Activated naive CD4-positive, alpha-beta T cell treated with anti-CD3 and anti-CD28 coated beads, Interleukin-2, amount 10 ng/mL, durations not matched to agents 7 days and 5 days (primary cell): Measurements from ENCODE around the gene BBS1.

Source experiments
- CTCF ChIA-PET: fragments of 350-600 bp; sonication (Branson Sonifier 250); formaldehyde crosslinking; loops from one replicate; lab custom pipeline; 2021; ENCODE audit warnings: antibody characterized with exemption; lab: Charles Lee
- DNase-seq: peaks from one replicate; pipeline ENCODE4 v3.0.0-alpha.2; 2020
- H3K27ac Mint-ChIP-seq: one replicate; pipeline ENCODE4 v1.8.0; 2021; ENCODE audit warnings: mild to moderate bottlenecking, moderate library complexity, mixed read lengths
- H3K27me3 Mint-ChIP-seq: one replicate; pipeline ENCODE4 v1.8.0; 2021; ENCODE audit warnings: mild to moderate bottlenecking, mixed read lengths
- H3K36me3 Mint-ChIP-seq: one replicate; pipeline ENCODE4 v1.8.0; 2021; ENCODE audit warnings: mixed read lengths
- H3K4me1 Mint-ChIP-seq: one replicate; pipeline ENCODE4 v1.8.0; 2021; ENCODE audit warnings: mixed read lengths
- H3K4me3 Mint-ChIP-seq: one replicate; pipeline ENCODE4 v1.8.0; 2021; ENCODE audit warnings: mild to moderate bottlenecking, moderate library complexity, mixed read lengths
- H3K9me3 Mint-ChIP-seq: one replicate; pipeline ENCODE4 v1.8.0; 2021; ENCODE audit warnings: mixed read lengths

BBS1 gene

DNA sequence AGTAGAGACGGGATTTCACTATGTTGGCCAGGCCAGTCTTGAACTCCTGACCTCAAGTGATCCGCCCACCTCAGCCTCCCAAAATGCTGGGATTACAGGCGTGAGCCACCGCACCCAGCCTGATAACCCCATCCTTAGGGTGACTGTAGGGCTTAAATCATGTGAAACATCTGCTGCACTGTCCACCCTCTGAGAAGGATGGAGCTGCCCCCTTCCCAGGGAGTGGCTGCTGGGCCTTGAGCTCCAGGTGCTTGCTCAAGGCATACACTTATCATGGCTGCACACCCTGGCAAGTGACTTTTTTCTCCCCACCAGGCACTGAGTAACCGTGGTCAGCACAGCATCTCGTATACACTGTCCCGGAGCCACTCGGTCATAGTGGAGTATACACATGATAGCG is 38.4 kb upstream of the BBS1 start:
- no peak overlapping the region for H3K27ac Mint-ChIP-seq
- H3K27me3 Mint-ChIP-seq: no peaks in the 10 kb centered on the region
- H3K9me3 Mint-ChIP-seq: no peaks in the 10 kb centered on the region
- no peak for DNase-seq
- H3K4me1 Mint-ChIP-seq: peaks cover 14% of the 10 kb centered on the region
- H3K36me3 Mint-ChIP-seq: peaks cover 5% of the 10 kb centered on the region
- CTCF ChIA-PET: no interaction called here
- no peak overlapping the region for H3K4me3 Mint-ChIP-seq

DNA sequence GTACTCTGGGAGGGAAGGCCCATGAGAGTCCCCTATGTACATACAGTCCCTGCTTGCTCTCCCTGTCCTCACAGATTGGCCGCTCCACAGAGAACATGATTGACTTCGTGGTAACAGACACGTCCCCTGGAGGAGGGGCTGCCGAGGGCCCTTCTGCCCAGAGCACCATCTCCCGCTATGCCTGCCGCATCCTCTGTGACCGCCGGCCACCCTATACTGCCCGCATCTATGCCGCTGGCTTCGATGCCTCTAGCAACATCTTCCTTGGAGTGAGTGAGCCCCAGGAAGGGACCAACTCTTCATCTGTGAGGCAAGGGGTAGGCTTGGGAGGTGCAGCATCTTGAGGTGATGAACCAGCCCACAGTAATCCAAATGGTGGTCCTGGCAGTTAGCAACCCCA is 37.3 kb upstream of the BBS1 start:
- CTCF ChIA-PET: no interaction called here

DNA sequence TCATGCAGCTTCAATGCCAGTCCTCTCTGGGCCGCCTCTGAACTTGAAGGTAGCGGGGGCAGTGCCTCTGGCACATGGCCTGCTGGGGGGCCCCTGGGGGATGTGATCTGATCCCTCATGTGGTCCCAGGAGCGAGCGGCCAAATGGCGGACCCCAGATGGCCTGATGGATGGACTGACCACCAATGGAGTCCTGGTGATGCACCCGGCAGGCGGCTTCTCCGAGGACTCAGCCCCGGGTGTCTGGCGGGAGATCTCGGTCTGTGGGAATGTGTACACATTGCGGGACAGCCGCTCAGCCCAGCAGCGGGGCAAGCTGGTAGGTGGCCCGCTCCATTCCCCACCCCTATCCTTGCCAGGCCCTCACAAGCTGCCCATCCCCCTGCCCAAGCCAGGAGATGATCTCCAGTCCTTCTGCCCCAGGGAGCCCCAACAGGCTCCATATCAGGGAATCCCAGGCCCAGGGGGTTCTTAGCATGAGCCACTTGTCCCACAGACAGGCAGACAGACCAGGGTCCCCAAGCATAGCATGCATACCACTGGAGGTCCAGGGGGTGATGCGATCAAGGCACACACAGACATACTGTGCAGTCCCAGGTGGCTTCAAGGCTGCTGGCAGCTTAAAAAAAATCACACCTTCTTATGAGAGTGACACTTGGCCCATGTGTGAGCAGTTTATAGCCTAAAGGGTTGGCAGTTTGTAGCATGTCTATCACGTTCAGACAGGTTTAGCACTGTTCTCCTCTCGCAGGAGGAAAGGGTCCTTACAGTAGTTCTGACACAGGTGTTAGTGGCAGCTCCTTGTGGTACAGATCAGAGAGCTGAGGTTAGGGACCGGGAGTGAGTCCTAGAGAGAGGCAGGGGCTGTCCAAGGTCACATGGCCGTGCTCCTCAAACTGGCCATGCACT is 36.6 kb upstream of the BBS1 start:
- Mint-ChIP-seq H3K4me3 (no peak overlapping the region), H3K4me1 (peaks cover 6% of the 10 kb centered on the region), H3K27me3 (no peaks in the 10 kb centered on the region), H3K36me3 (peaks cover 5% of the 10 kb centered on the region), H3K9me3 (no peaks in the 10 kb centered on the region), H3K27ac (no peak overlapping the region)
- CTCF ChIA-PET: no interaction called here
- no peak for DNase-seq

More for the DNA sequence above, 37.3 kb upstream of the BBS1 start:
- Mint-ChIP-seq H3K36me3 (peaks cover 5% of the 10 kb centered on the region), H3K27ac (no peak overlapping the region), H3K9me3 (no peaks in the 10 kb centered on the region), H3K4me1 (peaks cover 7% of the 10 kb centered on the region), H3K27me3 (no peaks in the 10 kb centered on the region), H3K4me3 (no peak overlapping the region)
- no peak for DNase-seq

DNA sequence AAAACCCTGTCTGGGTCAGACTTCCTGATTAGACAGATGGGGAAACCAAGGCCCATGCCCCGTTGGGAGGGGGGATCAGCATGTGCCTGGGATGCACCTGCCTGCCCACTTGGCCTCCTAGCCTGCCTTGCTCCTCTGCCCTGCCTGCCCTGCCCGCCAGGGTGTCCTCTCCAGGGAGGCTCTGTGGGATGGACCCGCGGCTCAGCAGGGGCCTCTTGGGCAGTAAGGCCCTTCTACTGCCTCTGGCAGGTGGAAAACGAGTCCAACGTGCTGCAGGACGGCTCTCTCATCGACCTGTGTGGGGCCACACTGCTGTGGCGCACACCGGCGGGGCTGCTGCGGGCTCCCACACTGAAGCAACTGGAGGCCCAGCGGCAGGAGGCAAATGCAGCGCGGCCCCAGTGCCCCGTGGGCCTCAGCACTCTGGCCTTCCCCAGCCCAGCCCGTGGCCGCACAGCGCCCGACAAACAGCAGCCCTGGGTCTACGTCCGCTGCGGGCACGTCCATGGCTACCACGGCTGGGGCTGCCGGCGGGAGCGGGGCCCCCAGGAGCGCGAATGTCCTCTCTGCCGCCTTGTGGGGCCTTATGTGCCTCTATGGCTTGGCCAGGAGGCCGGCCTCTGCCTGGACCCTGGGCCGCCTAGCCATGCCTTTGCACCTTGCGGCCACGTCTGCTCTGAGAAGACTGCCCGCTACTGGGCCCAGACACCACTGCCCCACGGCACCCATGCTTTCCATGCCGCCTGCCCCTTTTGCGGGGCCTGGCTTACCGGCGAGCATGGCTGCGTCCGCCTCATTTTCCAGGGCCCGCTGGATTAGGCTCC is 34.9 kb upstream of the BBS1 start:
- no peaks in the 10 kb centered on the region for H3K9me3 Mint-ChIP-seq
- CTCF ChIA-PET: interaction anchor here (1.1 to 2.1 kb wide), 2 partner anchors 16 to 37 kb away, joined by 4 read pairs; partner anchors contain the start of gene MRPL11
- H3K4me1 Mint-ChIP-seq: peaks cover 16% of the 10 kb centered on the region
- no peak overlapping the region for H3K27ac Mint-ChIP-seq
- peaks cover 4% of the 10 kb centered on the region for H3K36me3 Mint-ChIP-seq
- DNase-seq: no peak
- no peak overlapping the region for H3K4me3 Mint-ChIP-seq
- H3K27me3 Mint-ChIP-seq: no peaks in the 10 kb centered on the region

DNA sequence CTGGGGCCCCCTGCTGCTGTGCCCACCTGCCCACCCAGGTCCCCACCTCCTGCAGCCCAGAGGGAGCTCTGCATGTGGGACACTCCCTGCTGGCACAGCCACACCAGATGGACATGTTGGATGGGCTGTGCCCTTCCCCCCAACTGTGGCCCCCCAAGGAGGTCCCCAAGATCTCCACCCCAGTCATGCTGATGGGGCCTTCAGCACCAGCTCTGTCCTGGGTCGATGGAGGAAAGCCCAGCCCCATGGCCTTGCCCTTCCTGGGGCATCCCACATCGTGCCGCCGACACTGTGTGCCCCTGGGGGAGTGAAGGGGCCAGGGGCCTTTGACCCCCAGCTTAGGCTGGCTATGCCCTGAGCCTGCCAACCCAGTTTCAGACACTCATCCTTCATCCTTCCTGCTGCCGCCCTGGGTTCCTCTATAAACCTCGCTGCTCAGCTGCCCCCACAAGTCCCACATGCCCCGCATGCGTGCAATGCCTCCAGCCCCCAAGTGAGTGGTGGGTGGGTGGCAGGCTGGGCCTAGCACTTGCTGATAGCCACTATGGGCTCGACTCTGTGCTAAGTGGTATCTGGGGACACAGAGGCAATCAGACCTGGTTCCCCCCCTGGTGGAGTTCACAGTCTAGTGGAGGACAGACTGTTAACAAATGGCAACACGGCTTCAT is 34.1 kb upstream of the BBS1 start:
- CTCF ChIA-PET: interaction anchor here (1.1 to 2.1 kb wide), 2 partner anchors 15 to 38 kb away, joined by 4 read pairs; partner anchors contain the start of gene MRPL11
- Mint-ChIP-seq H3K36me3 (peaks cover 2% of the 10 kb centered on the region), H3K27me3 (no peaks in the 10 kb centered on the region), H3K4me3 (no peak overlapping the region), H3K27ac (peak overlapping the region; percentile 4), H3K9me3 (no peaks in the 10 kb centered on the region), H3K4me1 (peaks cover 22% of the 10 kb centered on the region)
- DNase-seq: no peak

DNA sequence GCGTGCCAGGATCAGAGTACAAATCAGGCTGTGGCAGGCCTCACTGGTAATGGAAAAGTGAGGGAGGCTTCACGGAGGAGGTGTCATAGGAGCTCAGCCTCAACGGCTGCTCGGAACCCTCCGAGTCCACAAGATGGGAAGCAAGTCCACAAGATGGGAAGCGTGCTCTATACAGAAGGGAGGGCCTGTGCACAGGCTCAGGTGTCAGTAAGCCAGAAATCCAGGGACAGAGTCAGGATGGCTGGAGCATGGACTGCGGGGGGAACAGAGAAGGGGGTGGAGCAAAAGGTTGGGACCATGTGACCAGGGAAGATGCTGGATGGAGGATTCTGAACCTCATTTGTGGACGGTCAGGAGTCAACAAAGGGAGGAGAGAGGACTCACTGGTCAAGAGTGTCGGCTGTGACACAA is 33.6 kb upstream of the BBS1 start:
- DNase-seq: no peak
- Mint-ChIP-seq H3K4me1 (peaks cover 23% of the 10 kb centered on the region), H3K36me3 (peaks cover 2% of the 10 kb centered on the region), H3K4me3 (no peak overlapping the region), H3K9me3 (no peaks in the 10 kb centered on the region), H3K27ac (no peak overlapping the region), H3K27me3 (no peaks in the 10 kb centered on the region)
- CTCF ChIA-PET: interaction anchor here (1.1 to 2.1 kb wide), 2 partner anchors 14 to 38 kb away, joined by 4 read pairs; partner anchors contain the start of gene MRPL11

DNA sequence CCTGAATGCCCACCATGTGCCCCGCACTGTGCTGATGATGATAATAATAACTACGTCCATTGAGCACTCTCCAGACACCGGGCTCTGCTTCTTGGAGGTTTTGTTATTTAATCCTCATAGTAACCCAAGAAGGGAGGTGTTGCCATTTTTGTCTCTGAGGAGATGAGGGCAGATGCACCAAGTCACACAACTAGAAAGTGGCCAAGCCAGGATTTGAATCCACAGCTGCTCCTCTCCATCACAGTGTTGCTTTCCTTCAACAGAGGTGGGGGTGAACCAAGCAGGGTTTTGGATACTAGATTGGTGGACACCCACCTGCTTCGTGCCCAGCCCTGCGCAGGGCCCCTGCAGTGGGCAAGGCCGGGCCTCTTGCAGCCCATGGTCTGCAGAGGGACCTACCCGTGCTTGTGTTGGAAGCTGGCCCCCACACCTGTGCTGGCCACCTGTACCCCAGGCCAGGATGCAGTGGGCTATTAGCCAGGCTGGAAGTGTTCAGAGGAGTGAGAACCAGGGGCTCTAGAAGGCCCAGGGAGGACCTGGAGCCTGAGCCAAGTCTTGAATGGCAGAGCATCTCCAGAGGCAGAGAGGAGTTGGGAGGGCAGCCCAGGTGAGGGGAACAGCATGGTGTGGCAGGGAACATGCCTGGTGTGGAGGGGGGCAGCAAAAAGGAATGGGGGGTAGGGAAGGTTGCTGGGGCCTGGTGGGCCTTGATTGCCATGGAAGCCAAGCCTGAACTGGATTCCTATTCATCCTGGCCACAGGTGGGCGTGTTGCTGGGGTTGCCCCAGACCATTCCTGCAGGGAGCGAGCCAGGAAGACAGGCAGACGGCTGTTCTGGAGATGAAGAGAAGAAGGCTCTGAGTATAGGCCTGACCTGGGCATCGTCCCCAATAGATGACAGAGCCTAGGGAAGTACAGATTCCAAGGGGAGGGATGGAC is 32.9 kb upstream of the BBS1 start:
- Mint-ChIP-seq H3K4me1 (peaks cover 27% of the 10 kb centered on the region), H3K27ac (peak overlapping the region; percentile 62), H3K27me3 (no peaks in the 10 kb centered on the region), H3K9me3 (no peaks in the 10 kb centered on the region), H3K36me3 (peaks cover 3% of the 10 kb centered on the region), H3K4me3 (peak overlapping the region; percentile 23)
- CTCF ChIA-PET: interaction anchor here (0.7 to 2.1 kb wide), 5 partner anchors 14 to 70 kb away, joined by 3 to 7 read pairs (median 4); partner anchors contain the start of gene MRPL11
- no peak for DNase-seq

DNA sequence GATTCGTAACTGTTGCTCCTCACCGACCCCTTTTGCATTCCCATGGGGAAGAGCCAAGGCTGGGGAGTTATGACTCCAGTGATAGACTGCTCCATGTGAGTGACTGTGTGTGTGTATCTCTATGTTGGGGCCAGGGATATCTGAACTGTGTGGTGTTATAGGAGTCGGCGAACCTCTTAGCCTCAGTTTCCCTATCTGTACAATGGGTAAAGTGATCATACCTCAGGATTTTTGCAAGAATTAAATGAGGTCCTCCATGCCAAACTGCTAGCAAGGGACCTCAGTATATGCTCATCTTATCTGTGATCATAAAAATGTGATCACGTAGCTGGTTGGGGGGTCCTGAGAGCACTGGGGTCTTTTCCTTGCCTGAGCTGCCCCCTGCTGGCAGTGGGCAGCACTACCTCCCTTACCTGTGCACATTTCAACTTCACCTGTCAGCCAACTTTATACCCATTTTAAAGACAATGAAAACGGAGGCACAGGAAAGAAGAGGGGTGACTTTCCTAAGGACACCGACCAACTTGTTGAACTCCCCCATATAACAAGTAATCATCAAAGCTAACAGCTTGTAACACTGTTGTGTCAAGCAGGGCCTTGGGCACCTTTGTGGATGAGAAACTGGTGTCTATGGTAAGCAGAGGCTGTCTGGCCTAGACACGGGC is 31.6 kb upstream of the BBS1 start:
- peaks cover 29% of the 10 kb centered on the region for H3K4me1 Mint-ChIP-seq
- H3K27ac Mint-ChIP-seq: peak overlapping the region; percentile 87
- DNase-seq: peak; percentile 51
- no peaks in the 10 kb centered on the region for H3K9me3 Mint-ChIP-seq
- H3K36me3 Mint-ChIP-seq: peaks cover 4% of the 10 kb centered on the region
- CTCF ChIA-PET: interaction anchor here (1.0 to 1.6 kb wide), 7 partner anchors 11 to 200 kb away, joined by 3 to 7 read pairs (median 4); partner anchors contain the start of genes MRPL11 and PELI3
- peak overlapping the region; percentile 89 for H3K4me3 Mint-ChIP-seq
- no peaks in the 10 kb centered on the region for H3K27me3 Mint-ChIP-seq

DNA sequence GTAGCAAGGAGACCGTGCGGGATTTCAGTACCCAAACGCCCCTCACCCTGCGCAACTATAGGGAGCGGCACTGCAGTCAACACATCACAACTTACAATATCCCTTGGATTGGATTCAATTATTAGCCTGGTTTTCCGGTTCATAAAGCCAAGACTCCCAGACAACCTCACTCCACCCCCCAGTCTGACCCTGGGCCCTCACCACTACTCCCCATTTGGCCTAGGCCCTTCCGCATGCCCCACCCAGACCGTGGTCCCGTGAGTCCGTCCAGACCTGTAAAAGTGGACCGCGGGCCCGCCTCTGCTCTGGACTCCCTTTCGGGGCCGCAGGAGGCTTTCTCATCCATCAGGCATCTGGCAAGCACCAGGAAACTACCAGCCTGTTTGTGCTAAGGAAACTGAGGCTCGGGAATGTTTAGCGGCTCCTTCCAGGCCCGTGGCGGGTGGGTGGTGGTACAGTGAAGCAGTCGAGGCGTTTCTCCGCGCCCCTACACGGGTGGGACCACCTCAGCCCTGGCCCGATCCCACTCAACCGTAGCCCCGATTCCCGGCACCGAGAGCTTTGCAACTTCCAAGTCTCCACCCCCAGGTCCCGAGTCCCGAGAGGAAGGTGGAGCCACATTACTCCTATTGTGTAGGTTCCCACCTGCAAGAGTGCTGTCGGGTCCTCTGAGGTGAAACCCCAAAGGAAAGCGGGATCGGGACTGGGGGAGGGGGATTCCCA is 30.9 kb upstream of the BBS1 start:
- Mint-ChIP-seq H3K4me3 (peak overlapping the region; percentile 89), H3K36me3 (peaks cover 4% of the 10 kb centered on the region)
- DNase-seq: peak; percentile 33

DNA sequence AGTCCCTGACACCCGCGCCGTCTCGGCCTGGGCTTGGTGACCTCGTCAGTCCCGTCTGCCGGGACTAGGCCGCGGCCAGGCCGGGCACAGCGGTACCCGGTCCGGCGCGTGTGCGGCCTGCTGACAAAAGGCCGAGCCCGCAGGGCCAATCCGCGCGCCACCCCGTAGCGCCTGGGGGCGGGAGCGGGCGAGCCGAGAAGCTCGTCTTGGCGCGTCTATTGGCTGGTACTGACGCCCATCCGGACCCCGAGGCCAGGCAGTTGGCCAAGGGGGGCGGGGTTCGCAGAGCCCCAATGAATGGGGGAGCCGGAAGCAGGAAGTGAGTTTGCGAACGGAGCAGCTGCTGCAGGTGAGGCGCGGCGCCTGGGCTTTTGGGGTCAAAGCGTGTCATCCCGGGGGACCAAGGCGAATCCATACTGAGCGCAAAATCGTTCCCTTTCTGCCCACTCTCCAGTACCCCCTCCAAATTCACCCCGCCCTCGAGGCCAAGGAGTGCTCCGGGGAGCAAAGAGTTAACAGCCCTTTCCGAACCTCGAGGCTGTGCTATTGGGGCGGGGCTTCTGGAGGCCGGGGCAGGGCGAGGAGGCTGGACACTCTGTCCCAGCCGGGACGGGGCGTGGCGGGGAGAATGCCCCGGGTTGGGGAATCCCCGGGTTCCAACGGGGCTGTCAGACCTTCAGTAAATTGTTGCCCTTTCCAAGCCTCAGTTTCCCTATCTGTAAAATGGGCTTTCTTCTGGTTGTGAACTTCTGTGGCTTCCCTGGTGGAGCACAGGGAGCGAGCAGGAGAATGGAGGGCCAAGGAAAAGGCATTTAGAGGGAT is 30.1 kb upstream of the BBS1 start, which contains the start of gene DPP3:
TSS of gene DPP3 (plus strand) at position 318 of the 822 bp plus-strand sequence. CDS start 1,767 bp downstream, outside the sequence.
- peaks cover 6% of the 10 kb centered on the region for H3K36me3 Mint-ChIP-seq

More for the DNA sequence above, 30.9 kb upstream of the BBS1 start:
- Mint-ChIP-seq H3K4me1 (peaks cover 29% of the 10 kb centered on the region), H3K9me3 (no peaks in the 10 kb centered on the region), H3K27me3 (no peaks in the 10 kb centered on the region), H3K27ac (peak overlapping the region; percentile 87)
- CTCF ChIA-PET: interaction anchor here (1.0 to 1.6 kb wide), 10 partner anchors 12 to 199 kb away, joined by 3 to 7 read pairs (median 4); partner anchors contain the start of genes MRPL11, PELI3 and RBM4B

DNA sequence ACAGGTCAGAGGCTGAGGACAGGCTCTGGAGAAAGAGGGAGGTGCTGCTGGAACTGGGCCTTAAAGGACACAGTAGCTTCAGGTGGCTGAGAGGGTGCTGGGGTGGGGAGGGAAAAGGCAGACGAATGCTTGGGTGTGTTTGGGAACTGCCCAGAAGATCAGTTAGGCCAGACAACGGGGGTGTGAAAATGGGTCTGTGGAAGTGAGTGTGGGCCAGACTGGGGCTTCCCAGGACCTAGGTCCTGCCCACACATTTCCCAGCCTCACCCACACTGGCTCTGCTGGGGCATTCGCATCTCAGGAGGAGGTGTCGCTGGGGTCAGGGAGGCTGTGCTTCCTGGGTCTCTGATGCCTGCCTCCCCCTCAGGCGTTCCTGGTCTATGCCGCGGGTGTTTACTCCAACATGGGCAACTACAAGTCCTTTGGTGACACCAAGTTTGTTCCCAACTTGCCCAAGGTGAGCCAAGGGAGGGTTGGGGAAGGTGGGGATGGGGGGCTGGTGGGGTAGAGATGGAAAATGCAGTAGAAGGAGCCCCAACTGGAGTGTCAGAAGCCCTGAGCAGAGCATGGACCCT is 25.5 kb upstream of the BBS1 start:
- H3K36me3 Mint-ChIP-seq: peaks cover 18% of the 10 kb centered on the region
- H3K4me1 Mint-ChIP-seq: peaks cover 17% of the 10 kb centered on the region
- no peaks in the 10 kb centered on the region for H3K27me3 Mint-ChIP-seq
- no peak for DNase-seq
- H3K27ac Mint-ChIP-seq: no peak overlapping the region
- no peak overlapping the region for H3K4me3 Mint-ChIP-seq
- CTCF ChIA-PET: interaction anchor here (1.5 kb wide), 1 partner anchor 194 kb away, joined by 4 read pairs; no protein-coding TSS in a partner anchor
- no peaks in the 10 kb centered on the region for H3K9me3 Mint-ChIP-seq

More for the DNA sequence above, 30.1 kb upstream of the BBS1 start, which contains the start of gene DPP3:
- Mint-ChIP-seq H3K4me3 (peak within 1 kb of the TSS; percentile 89), H3K27ac (peak within 1 kb of the TSS; percentile 87), H3K9me3 (no peaks in the 10 kb centered on the region), H3K4me1 (peaks cover 29% of the 10 kb centered on the region), H3K27me3 (no peaks in the 10 kb centered on the region)
- CTCF ChIA-PET: interaction anchor here (1.0 to 1.4 kb wide), 3 partner anchors 40 to 198 kb away, joined by 3 to 5 read pairs (median 5); partner anchors contain the start of gene RBM4B
- peak; percentile 98 for DNase-seq
